Lung (tissue), 12 donors: ENCODE results near the gene UNC5C. TPM values are rescaled to one million over a fixed set of nuclear protein-coding genes. Genes with fewer than 3 reads are reported as not detected.

ENCODE experiments used
- ATAC-seq: fragments of 200-7000 bp; cut with Tn5 transposase; one replicate; pipeline ENCODE4 v1.9.1; 2020; ENCODE audit warnings: moderate number of reproducible peaks; ENCODE audit not compliant: insufficient read depth, low FRiP score
- DNase-seq, 3 donors: peaks; one replicate each; pipeline ENCODE4 v3.0.0-alpha.2; 2013 to 2017
- H3K27ac ChIP-seq, 2 donors: one replicate each; pipeline ENCODE4 v1.5.1; 2013; ENCODE audit warnings: mild to moderate bottlenecking in 2 of 2, moderate library complexity in 2 of 2, control low read depth in 1 of 2, inconsistent platforms in 1 of 2, low read depth in 1 of 2, low read length in 1 of 2
- H3K27me3 ChIP-seq, 3 donors: one replicate each; pipeline ENCODE4 v1.5.1; 2013; ENCODE audit warnings: low read length in 2 of 3; ENCODE audit not compliant: control insufficient read depth in 3 of 3, insufficient read depth in 3 of 3
- H3K36me3 ChIP-seq, 4 donors: one replicate each; pipeline ENCODE4 v1.5.1; 2013; ENCODE audit warnings: low read length in 4 of 4, mild to moderate bottlenecking in 1 of 4, moderate library complexity in 1 of 4; ENCODE audit not compliant: control insufficient read depth in 4 of 4, insufficient read depth in 4 of 4
- H3K4me1 ChIP-seq, 5 donors: one replicate each; pipeline ENCODE4 v1.5.1; 2013; ENCODE audit warnings: low read length in 5 of 5, mild to moderate bottlenecking in 2 of 5, moderate library complexity in 1 of 5; ENCODE audit not compliant: control insufficient read depth in 5 of 5, insufficient read depth in 5 of 5
- H3K4me3 ChIP-seq: one replicate; pipeline ENCODE4 v1.5.1; 2013; ENCODE audit warnings: mild to moderate bottlenecking, control low read depth, moderate library complexity
- H3K9ac ChIP-seq, 2 donors: one replicate each; pipeline ENCODE4 v1.5.1; 2013; ENCODE audit warnings: low read length in 2 of 2, control low read depth in 1 of 2; ENCODE audit not compliant: insufficient read depth in 1 of 2
- H3K9me3 ChIP-seq, 4 donors: one replicate each; pipeline ENCODE4 v1.5.1; 2013; ENCODE audit warnings: low read length in 3 of 4, mild to moderate bottlenecking in 1 of 4, moderate library complexity in 1 of 4; ENCODE audit not compliant: control insufficient read depth in 4 of 4, insufficient read depth in 3 of 4
- CTCF ChIP-seq: IDR thresholded peaks from 2 replicates; pipeline ENCODE4 v1.5.1; 2012; ENCODE audit warnings: mild to moderate bottlenecking; ENCODE audit errors: control extremely low read depth, extremely low read depth
- WGBS, 2 donors: extraction: QIAGEN DNeasy Blood & Tissue Kit; methylation state at CpG; one replicate each; pipeline ENCODE4 v1.1.7; 2013; 5-methylcytosine and 5-hydroxymethylcytosine counted together
- polyA plus RNA-seq, 2 donors: library from polyadenylated mRNA; stranded (reverse); fragments of 200-250 nt; gene quantifications; one replicate each; pipeline ENCODE4 v1.2.1, GENCODE V29; 2013
- total RNA-seq, 2 donors: library from RNA; depleted of rRNA in 1 of 2; stranded (reverse); fragments of >200 nt in 1 of 2; gene quantifications; one replicate each; pipeline ENCODE4 v1.2.1, GENCODE V29; 2014 to 2021
- donor health status: control.
- donor health status: control.
- donor health status: Bipolar disorder and iron deficiency.
- donor health status: healthy.
- donor health status: DM: yes; HTN: yes; CAD: no.

Gene UNC5C
- total and polyA plus RNA-seq, 4 donors: 0.55 to 27.9 (median 3.8) TPM

GRCh38 chr4:95362906-95363558 is 185.7 kb downstream of the UNC5C start:
- ATAC-seq (no peak), DNase-seq (peak; percentile 85 to 96 (median 95))
- Histone ChIP-seq H3K27me3 (no peaks in the 10 kb centered on the region), H3K4me1 (peaks cover 0 to 26% (median 11%) of the 10 kb centered on the region in 5 donors), H3K4me3 (no peak overlapping the region), H3K27ac (no peak overlapping the region), H3K36me3 (no peaks in the 10 kb centered on the region), H3K9ac (no peak overlapping the region), H3K9me3 (no peaks in the 10 kb centered on the region)
- no peak for TF ChIP-seq CTCF
- WGBS, 2 donors: 62 to 73% methylated on average over 7 of the region's 7 CpGs

- no peak for TF ChIP-seq CTCF
- H3K9me3 ChIP-seq: no peaks in the 10 kb centered on the region
- H3K36me3 ChIP-seq: no peaks in the 10 kb centered on the region
- no peak for ATAC-seq
- H3K27ac ChIP-seq: no peak overlapping the region
- no peak overlapping the region for H3K4me3 ChIP-seq
- 92 to 93% methylated on average over 7 of the region's 7 CpGs for WGBS, 2 donors
- no peak for DNase-seq
- no peaks in the 10 kb centered on the region for H3K27me3 ChIP-seq
- no peak overlapping the region for H3K9ac ChIP-seq
- peaks cover 0 to 26% (median 11%) of the 10 kb centered on the region in 5 donors for H3K4me1 ChIP-seq
Observed at GRCh38 chr4:95362066-95362465, 186.7 kb downstream of the UNC5C start.

GRCh38 chr4:95361696-95361965 is 187.1 kb downstream of the UNC5C start:
- 71 to 93% methylated on average over 3 of the region's 3 CpGs for WGBS, 2 donors

More at GRCh38 chr4:95361696-95361965, 187.1 kb downstream of the UNC5C start:
- Histone ChIP-seq H3K27ac (no peak overlapping the region), H3K9me3 (no peaks in the 10 kb centered on the region), H3K4me1 (peaks cover 0 to 26% (median 11%) of the 10 kb centered on the region in 5 donors), H3K4me3 (no peak overlapping the region), H3K36me3 (no peaks in the 10 kb centered on the region), H3K9ac (no peak overlapping the region), H3K27me3 (no peaks in the 10 kb centered on the region)
- TF ChIP-seq CTCF: no peak
- no peak for DNase-seq
- ATAC-seq: peak; percentile 30
